ENCODE results near the gene IL1RAPL2.
"Not testable (repeated sequence)": the region's sequence is repeated elsewhere in the genome, so short reads cannot be mapped to it uniquely, and the experiment has no call there.

The IL1RAPL2 gene

DNA sequence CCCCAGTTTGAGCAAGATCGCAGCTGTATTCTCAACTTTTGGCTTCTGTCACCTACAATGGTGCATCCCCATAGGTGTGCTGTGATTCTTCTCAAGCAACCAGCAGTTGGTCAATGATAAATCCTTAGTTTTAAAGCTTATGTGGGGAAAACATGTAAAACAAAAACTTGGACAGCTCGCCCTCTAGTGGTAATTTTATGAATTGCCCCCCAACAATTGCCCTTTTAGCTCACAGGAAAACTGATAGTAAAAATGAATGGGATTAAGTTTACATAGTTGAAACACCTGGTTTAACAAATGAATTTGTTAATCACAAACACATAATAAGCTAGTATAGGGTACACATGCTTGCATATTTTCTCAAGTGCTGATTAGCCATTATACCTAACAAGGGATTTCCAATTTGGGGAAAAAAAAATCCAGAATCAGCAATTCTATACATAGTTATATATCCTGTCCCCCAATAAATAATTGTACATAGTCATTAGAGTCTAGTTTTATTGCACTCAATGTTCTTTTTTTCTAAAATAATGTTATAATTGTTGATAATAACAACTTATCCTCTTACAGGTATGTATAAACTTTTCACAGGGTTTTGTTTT, 624.4 kb downstream of the IL1RAPL2 start:
- peak in 1 of 5 experiments; percentile 1 for DNase-seq

- DNase-seq = no peak
Measured at GRCh38 chrX:105191878-105192277, 625.9 kb downstream of the IL1RAPL2 start.

GRCh38 chrX:105209406-105209805, 643.4 kb downstream of the IL1RAPL2 start:
- no peak for DNase-seq

- no peak for DNase-seq
Measured at GRCh38 chrX:105210258-105210657, 644.3 kb downstream of the IL1RAPL2 start.

GRCh38 chrX:105211066-105211575, 645.1 kb downstream of the IL1RAPL2 start:
- no peak for DNase-seq

GRCh38 chrX:105219454-105220401, 653.7 kb downstream of the IL1RAPL2 start:
- no peak for DNase-seq

DNA sequence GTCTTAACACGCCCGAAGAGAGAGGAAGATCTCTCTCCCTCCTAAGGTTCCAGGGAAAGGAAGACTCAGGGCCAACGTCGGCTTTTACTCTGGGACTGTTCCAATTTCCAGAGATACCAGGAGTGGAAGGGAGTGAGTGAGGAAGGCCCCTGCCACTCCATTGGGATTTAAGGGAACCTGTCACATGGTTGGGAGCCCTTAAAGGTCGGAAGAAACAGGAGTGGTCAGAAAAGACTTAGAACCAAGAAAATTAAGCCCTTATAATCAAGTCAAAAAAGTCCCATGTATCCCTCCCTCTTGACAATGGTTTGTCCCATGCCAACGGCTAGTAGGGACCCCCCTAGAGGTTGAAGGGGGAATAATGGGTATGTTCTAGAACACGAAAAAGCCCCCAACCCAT, 654.6 kb downstream of the IL1RAPL2 start, which contains the start of gene TEX13A:
TSS of gene TEX13A (minus strand) at position 59 of the 400 bp plus-strand sequence. CDS start 297 bp downstream, outside the sequence.
- no peak for DNase-seq

GRCh38 chrX:105221374-105221773, 655.4 kb downstream of the IL1RAPL2 start:
- no peak for DNase-seq

- no peak for DNase-seq
Measured at GRCh38 chrX:105226499-105226898, 660.5 kb downstream of the IL1RAPL2 start.

- DNase-seq = no peak
Measured at GRCh38 chrX:105228602-105229001, 662.6 kb downstream of the IL1RAPL2 start.

DNA sequence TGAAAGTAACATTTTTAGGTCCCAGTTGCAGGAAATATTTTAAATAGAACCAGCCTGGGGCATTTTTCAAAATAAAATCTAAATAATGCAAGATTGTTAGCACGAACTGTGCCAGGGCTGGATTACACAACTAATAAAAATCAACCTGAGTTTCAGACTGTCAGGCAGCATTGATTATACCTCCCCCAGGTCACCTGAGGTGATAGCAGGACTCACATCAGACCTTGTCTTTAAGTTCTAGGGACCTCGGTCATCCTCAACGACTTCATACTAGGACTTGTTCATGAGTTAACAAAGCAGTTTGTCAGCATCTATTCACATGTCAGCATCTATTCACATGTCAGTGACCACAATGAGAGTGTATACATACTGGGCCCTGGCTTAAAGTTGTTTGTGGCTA, 663.1 kb downstream of the IL1RAPL2 start:
- DNase-seq = no peak

DNA sequence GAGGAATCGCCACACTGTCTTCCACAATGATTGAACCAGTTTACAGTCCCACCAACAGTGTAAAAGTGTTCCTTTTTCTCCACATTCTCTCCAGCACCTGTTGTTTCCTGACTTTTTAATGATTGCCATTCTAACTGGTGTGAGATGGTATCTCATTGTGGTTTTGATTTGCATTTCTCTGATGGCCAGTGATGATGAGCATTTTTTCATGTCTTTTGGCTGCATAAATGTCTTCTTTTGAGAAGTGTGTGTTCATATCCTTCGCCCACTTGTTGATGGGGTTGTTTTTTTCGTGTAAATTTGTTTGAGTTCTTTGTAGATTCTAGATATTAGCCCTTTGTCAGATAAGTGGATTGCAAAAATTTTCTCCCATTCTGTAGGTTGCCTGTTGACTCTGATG, 671.4 kb downstream of the IL1RAPL2 start:
- not testable (repeated sequence) for DNase-seq

GRCh38 chrX:105241056-105241455, 675.1 kb downstream of the IL1RAPL2 start:
- DNase-seq = no peak

DNA sequence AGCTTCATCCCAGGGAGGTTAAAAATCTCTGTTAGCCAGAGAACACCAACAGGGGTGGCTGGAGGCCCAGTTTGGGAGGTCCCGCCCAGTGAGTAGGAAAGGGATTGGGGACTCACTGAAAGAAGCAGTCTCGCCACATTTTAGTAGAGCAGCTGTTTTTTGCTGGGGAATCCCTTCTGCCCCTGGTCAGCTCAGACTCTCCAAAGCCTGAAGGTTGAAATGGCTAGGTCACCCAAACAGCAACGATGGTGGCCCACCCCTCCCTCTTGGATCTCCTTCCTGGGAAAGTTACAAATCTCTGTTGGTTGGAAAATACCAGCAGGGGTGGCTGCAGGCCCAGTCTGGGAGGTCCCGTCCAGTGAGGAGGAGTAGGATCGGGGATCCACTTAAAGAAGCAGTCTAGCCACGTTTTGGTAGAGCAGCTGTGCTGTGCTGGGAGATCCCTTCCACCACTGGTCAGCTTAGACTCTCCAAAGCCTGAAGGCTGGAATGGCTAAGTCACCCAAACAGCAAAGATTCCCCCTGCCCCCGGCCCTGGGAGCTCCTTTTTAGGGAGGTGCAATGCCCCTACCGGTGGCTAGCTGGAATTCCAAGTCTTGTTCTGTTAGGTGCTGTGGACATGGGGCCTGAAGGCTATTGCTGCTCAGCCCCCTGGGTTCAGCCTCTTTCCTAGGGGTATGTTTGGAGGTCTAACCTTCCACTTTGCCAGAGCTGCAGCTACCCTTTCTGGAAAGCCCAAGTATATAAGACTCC, 694.5 kb downstream of the IL1RAPL2 start:
- no peak for DNase-seq

DNA sequence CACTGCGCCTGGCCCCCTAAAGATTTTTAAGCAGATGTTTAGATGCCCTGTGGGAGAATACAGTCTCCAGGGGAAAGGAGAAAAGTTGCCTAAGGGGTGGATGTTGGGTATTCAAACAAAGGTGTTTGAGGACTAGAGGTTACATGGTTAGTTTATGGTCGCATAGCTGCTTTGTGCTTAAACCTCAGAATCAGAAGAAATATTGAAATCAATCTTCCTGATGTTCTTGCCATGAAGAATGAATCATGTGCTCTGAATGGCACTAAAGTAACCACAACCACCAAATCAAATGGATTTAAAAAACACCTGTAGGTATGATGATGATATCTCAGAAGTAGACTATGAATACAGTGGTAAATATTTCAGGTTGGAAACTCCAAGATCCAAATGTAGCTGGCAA, 697.2 kb downstream of the IL1RAPL2 start:
- no peak for DNase-seq

- no peak for DNase-seq
Measured at GRCh38 chrX:105263801-105264200, 697.8 kb downstream of the IL1RAPL2 start.

- DNase-seq = no peak
Measured at GRCh38 chrX:105265093-105265492, 699.1 kb downstream of the IL1RAPL2 start.

DNA sequence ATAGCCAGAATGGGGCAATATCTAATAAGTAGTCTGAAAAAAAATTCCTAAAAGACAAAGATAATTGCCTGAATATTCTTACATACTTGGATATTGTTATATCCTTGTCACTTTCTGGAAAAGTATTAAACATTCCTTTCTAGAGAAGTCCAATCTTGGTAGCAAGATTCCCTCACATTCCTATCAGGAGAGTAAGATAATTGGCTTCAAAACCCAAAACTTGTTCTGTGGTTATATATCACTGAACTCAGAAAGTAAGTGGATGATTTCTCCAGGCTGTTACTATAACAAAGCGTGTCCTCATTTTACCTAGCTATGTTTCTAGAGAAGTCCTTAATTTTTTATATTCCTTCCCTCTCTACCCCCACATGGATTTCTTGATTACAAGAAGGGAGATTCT, 700.5 kb downstream of the IL1RAPL2 start:
- DNase-seq = no peak

GRCh38 chrX:105267167-105267566, 701.2 kb downstream of the IL1RAPL2 start:
- DNase-seq = no peak

GRCh38 chrX:105269386-105269785, 703.4 kb downstream of the IL1RAPL2 start:
- DNase-seq = no peak

DNA sequence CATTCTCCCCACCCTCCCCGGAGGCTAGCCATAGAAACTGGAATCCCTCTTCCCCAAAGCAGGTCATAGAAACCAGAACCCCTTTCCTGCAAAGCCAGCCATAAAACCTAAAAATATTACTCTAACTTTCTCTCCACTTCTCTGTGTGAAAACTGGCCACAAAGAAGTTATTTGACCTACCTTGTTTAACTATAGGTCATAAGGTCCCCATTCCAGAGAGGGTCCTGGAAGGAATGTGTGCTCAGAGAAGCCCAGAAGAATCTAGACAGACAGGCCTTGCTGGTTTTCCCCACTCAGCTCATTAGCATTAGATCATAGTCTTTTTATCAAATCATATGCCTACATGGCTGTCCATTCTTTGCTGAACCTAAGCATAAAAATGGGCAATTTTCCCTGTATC, 707.3 kb downstream of the IL1RAPL2 start:
- DNase-seq = no peak

DNA sequence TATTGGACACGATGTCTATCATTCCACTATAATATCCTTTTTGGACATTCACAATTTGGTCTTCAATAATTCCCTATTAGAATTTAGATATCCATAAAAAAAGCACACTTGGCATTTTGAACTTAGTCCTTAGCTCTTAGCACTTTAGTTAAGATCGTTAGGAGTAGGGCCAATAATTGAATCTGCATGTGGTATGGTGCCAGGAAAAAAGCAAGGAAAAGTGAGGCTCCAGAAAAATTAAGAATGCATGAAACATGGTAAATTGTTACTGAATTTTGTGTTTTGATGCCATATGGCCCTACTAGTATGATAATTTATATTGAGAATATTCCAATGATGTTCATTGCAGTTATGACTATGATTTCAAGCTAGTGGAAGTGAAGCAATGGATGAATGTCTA, 708.1 kb downstream of the IL1RAPL2 start:
- DNase-seq = no peak

DNA sequence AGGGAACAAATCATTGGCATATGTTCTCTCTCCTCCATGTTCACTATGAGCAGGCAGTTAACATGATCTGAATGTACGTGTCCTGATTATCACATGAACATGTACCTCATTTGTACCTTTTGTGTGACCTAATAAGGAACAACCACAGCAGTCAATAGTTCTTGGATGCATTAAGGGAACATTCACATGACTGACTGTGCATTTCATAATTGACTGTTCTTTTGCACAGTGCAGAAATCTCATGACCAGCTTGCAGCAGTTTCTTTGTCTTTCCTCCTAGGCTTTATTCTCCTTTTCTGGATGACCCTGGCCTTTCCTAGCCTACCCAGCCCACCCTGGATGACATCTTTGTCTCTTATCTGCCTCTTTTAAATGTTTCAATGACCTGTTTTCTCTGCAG, 711.1 kb downstream of the IL1RAPL2 start:
- no peak for DNase-seq

Measured in T-helper 2 cell (primary cell).